NK-92 (cell line): ENCODE measurements around the gene TMCC1.

Source experiments
- DNase-seq: peaks from one replicate; lab custom pipeline; 2025; ENCODE audit not compliant: unreplicated experiment; lab: John Stamatoyannopoulos, UW

The TMCC1 gene

GRCh38 chr3:129626744-129627349 lies 266.7 kb downstream of the TMCC1 start:
- no peak for DNase-seq

DNA sequence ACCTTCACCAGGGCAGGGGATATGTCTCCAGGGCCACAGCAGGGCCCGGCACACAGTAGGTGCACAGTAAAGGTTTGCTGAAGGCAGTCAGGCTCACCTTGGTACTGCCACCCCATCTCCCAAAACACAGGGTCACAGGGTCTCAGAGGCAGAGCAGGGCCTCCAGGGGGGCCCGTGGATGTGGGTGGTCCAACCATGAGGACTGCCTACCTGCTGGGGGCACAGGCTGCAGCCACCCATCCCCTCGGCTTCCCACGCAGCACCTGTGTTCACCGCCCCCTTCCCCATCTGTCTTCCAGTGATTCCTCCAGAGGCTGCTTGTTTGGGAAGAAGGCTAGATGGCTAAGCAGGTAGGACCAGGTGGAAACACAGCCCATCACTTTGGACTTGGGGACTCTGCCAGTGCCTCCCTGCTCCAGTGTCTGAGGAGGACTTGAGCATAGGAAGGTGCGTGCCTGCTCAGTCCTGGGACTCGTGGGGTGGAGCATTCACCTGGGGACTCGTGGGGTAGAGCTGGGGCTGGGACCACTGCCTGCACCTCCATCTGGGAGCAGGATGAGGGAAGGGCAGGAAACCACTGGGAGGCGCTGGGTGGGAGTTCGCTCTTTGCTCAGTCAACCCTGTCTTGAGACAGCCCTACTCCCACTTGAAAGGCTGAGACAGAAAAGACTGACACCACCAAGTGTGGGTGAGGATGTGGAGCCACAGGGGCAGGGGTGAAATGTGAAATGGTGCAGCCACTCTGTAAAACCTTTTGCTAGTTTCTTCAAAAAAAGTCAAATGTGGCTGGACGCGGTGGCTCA lies 268.2 kb downstream of the TMCC1 start:
- no peak for DNase-seq

DNA sequence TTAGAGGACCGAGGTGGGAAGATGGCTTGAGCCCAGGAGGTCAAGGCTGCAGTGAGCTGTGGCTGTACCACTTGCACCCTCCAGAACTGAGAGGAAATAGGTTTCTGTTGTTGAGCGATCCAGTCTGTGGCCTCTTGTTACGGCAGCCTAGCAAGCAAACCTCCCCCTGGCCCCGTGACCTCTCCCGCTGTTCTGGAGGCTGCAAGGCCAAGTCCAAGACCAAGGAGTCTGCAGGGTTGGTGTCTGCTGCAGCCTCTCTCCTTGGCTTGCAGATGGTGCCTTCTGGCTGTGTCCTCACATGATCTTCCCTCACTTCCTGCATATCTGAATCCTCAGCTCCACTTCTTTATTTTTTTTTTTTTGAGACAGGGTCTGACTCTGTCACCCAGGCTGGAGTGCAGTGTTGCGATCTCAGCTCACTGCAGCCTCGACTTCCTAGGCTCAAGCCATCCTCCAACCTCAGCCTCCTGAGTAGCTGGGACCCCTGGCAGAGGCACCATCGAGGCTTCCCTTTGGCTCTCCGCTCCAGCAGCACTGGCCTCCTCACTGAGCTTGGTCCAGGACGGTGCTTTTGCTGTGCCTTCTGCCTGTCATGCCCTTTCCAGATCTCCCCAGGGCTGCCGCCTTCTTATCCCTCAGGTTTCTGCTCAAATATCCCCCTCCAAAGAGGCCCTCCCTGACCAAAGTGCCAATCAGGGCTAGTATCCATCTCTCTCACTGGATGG lies 269.0 kb downstream of the TMCC1 start:
- DNase-seq = no peak

DNA sequence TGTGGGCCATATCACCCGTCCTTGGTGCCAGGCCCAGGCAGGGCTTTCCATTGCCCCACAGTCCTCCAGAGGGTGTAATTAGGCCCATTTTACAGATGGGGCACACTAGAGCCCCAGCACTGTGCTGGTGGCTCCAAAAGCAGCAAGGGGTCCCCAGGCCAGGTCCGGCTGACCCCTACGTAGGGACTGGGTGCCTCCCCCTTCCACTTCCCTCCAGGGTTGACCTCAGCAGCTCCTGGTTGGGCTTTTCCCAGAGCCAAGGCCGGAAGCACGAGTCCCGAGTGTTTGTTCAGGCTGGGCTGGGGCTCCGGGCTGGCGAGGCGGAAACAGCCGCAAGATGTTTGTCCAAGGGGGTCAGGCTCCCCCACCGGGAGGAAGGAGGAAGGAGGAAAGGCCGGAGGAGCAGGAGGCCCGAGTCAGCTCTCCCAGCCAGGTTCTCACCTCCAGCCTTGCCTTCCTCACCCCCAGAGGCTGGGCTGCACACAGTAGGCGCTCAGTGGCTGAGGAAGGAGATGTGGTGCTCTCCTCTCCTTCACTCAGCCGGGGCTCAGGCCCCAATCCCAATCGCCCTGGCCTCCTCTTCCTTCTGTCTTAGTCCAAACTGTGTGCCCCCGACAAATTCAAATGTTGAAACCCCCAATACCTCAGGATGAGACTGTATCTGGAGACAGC lies 269.9 kb downstream of the TMCC1 start:
- no peak for DNase-seq

GRCh38 chr3:129622933-129623332 lies 270.6 kb downstream of the TMCC1 start:
- no peak for DNase-seq

- no peak for DNase-seq
Observed at GRCh38 chr3:129622226-129622874, 271.2 kb downstream of the TMCC1 start.

GRCh38 chr3:129621626-129622225 lies 271.8 kb downstream of the TMCC1 start:
- no peak for DNase-seq

- DNase-seq = no peak
Observed at GRCh38 chr3:129620828-129621559, 272.5 kb downstream of the TMCC1 start.

GRCh38 chr3:129619726-129620162 lies 273.8 kb downstream of the TMCC1 start:
- no peak for DNase-seq

DNA sequence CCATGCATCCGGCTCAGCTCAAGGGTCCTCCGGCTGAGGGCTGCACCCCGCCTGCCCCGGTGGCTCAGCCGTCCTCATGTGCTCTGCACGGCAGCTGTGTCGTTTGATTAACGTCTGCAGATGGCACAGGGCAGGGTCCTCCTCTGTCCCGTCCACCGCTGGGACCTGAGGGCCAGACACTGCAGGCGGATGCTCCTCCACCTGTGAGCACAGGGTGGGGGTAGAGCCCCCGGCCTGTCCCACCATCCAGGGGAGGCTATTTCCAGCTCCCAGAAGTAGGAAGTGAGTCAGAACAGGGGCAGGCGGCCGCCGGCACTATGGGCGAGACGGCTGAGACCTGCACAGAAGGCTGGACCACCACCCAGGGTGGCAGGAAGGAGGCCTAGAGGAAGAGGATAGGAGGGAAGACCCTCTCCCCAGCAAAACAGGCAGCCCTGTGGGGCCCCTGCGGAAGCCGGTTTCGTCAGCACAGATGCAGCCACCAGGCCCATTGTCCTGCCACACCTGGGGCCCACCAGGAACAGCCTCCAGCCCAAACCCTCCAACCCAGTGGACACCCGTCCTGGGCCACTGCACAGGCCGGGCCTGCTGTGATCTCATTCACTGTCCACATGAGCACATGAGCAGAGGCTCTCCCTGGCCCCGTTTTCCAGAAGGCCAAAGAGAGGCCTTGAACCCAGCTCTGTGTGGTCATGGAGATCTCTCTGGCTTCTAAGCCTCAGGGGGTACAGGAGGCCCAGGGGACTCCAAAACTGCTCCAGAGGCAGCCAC lies 274.4 kb downstream of the TMCC1 start:
- DNase-seq = no peak

DNA sequence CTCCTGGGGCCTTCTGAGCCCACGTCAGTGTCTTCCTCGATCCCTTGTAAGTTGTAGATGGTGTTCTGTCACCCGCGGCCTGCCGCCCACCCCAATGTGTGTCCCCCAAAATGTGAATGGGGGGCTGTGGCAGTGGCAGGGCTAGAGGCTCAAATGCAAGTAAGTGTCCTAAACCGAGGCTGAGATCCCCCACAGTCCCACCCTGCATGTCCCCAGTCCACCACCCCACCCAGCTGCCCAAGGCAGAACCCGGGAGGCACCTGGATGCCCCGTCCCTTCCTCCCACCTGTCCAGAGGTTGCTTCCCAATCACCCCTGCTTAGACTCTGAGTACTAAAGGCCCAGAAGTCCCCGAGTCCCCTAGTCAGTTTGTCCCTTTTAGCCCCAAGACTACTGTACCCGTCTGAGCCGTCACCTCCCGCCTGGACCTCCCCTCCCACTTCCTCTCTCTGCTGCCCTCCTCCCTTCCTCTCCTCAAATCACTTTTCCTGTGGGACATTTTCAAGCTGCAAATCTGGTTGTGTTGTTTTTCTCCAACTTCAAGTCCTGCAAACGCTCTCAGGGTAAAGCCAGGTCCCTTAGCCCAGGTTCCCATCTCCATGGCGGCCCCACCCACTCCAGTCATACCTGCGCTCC lies 275.2 kb downstream of the TMCC1 start:
- DNase-seq = no peak

DNA sequence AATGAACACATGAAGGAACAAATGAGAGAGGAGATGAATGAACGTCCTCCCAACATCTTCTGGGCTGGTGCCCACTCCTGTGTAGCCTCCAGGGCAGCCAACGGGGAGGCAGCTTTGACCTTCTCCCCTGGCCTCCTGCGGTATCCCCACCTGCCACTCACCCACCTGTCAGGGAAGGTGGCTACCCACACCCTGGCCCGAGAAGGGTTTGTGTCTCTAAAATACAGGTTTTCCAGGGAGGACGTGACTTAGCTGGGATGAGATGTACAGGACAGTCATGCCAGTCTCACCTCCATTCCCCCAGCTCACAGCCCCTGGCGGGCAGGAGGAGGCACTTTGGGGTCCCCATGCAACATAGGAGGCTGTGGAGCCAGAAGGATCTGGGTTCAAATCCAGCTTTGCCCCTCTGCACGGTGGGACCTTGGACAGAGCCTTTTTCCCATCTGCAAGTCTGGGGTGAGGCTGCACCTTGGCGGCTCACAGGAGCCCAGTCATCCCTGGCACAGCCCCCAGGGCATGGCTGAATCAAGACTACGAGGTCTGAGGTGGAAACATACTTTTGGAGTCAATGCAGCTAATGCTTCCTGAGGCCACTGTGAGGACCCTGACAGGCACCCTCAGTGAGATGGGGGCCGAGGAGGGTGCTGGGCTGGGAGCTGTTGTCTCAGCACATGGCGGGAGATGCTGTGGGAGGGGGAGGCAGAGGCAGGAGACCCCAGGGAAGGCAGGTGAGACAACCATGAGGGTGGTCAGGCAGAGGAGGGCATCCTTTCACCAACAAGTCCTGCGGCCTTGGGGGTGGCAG lies 275.9 kb downstream of the TMCC1 start:
- DNase-seq = no peak

GRCh38 chr3:129616713-129617112 lies 276.8 kb downstream of the TMCC1 start:
- DNase-seq = no peak

GRCh38 chr3:129616291-129616690 lies 277.2 kb downstream of the TMCC1 start:
- DNase-seq = no peak

DNA sequence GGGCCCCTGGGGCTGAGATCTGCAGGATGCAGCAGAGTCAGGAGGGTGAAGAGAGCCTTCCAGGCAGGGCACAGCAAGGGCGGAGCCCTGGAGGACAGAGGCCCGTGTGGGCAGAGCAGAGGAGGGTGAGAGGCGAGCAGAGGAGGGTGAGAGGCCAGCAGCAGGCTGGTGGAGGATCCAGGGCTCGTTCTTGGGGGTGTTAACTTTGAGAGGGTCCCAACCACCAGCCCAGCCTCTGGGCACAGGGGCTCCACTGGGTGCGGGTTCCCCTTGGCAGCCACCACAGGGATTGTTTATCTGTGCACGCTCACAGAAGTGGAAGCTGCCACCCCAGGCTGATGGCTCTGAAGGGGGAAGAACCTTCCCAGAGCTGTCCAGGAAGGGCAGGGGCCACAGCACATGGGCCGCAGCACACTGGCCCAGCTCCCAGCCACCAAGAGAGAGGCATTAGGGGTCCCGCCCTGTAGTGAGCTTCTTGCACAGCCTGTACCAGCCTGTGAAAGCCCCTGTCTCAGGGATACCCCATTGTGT lies 277.7 kb downstream of the TMCC1 start:
- no peak for DNase-seq

DNA sequence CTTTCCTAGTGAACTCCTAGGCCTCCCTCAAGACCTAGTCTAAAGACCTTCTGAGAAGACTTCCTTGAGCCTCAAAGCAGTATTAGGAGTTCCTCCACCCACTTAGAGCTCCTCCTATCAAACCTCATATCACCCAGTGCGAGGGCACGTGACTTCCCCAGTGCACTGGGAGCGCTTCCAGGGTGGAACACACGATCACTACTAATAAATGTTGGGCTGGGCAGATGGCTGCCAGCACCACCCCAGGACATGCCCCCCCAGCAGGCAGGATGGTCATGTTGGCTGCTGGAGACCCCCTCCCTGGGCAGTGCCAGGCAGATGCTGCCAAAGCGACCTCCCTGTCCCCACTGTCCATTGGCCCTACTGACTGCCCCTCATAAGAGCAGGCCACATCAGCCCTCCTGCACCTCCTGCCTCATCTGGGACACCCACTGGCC lies 278.6 kb downstream of the TMCC1 start:
- no peak for DNase-seq

DNA sequence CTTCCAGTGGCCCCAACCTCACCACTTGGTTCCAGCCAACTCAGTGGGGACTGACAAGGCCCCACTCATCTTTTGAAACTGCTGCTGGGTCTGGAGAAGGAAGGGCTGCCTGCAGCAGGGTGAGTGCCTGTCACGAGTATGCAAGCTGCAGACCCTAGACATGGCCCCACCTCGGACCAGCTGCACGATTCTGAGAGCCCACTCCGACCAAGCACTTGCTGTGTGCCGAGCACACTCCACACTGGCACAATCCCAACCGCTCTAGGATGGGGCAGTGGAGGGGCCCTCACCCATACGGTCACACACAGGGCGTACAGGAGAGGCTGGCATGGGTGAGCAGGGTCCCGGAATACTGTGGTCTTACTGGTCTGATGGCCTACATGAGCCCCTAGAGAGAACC lies 279.1 kb downstream of the TMCC1 start:
- no peak for DNase-seq

DNA sequence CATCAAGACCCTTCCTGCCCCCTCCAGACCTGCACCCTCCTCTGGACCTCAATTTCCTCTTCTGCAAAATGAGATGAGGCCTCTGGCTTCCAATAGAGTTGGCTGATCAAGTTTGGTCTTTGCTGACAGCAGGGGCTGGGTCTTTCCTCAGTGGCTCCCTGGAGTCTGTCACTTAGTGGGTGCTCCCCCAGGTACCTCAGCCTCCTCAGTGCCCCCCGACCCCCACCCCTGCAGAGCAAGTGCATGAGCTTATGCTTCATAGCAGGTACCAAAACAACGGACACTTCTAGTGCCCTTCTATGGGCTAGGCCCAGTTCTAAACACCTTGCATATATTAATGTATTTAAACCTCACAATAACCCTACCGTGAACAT lies 280.2 kb downstream of the TMCC1 start:
- DNase-seq = no peak
